HG03342 (cell line): Measurements from ENCODE around the gene KIF26B.
"Not testable (repeated sequence)": the region's sequence is repeated elsewhere in the genome, so short reads cannot be mapped to it uniquely, and the experiment has no call there.

Experiments
- ATAC-seq: cut with Tn5 transposase; IDR thresholded peaks from one replicate; pipeline ENCODE4 v1.9.1; 2021; ENCODE audit warnings: mild to moderate bottlenecking, moderate library complexity; ENCODE audit not compliant: unreplicated experiment

Gene KIF26B

DNA sequence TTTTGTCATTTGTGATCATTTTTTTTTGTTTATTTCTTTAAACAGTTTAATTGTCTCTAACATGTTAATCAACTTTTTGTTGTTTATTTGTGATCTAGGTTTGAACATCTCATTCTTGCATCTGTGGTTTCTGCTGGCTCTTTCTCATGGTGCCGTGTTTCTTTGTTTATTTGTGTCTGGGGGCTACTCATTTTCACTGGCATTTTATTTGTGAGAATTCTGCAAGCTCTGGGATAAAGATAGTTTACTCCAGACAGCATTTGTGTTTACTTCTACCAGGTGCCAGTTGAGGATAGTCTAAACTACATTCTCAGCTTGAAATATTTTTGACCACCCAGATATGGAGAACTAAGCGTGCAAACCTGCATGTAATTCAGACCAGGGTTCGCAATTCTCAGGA is 508.6 kb downstream of the KIF26B start:
- ATAC-seq, result no peak

- ATAC-seq, result no peak
These were observed 509.1 kb downstream of the KIF26B start for GRCh38 chr1:245663841-245664240.

- ATAC-seq, result no peak
These were observed 511.6 kb downstream of the KIF26B start for GRCh38 chr1:245666412-245666811.

- no peak for ATAC-seq
These were observed 516.6 kb downstream of the KIF26B start for GRCh38 chr1:245671349-245671748.

GRCh38 chr1:245671966-245672767 is 517.4 kb downstream of the KIF26B start:
- ATAC-seq, result no peak

GRCh38 chr1:245672836-245673656 is 518.3 kb downstream of the KIF26B start:
- ATAC-seq, result not testable (repeated sequence)

GRCh38 chr1:245673881-245674414 is 519.2 kb downstream of the KIF26B start:
- ATAC-seq, result peak; percentile 83

- ATAC-seq, result no peak
These were observed 522.9 kb downstream of the KIF26B start for GRCh38 chr1:245677461-245678240.

DNA sequence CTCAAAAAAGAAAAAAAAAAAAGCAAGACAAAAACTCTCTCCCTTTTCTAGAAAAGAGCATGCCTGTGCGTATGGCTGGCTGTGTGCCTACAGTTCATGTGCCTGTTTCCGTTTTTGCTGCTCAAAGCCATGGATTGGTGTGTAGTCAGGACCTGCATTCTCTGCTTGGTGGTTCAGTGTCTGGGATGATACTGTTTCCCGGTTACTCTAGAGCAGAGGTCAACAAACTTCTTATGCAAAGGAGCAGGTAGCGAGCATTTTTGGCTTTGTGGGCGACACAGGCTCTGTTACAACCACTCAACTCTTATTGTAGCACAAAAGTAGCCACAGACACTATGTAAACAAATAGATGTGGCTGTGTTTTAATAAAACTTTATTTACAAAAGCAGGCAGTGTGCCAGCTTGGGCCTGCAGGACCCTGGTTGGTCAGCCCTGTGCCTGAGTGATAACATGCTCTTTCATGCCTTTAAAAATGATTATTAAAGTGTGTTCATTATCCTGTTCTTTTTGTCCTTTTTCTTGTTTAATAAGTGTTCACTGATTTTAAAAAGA is 524.2 kb downstream of the KIF26B start:
- ATAC-seq, result no peak

DNA sequence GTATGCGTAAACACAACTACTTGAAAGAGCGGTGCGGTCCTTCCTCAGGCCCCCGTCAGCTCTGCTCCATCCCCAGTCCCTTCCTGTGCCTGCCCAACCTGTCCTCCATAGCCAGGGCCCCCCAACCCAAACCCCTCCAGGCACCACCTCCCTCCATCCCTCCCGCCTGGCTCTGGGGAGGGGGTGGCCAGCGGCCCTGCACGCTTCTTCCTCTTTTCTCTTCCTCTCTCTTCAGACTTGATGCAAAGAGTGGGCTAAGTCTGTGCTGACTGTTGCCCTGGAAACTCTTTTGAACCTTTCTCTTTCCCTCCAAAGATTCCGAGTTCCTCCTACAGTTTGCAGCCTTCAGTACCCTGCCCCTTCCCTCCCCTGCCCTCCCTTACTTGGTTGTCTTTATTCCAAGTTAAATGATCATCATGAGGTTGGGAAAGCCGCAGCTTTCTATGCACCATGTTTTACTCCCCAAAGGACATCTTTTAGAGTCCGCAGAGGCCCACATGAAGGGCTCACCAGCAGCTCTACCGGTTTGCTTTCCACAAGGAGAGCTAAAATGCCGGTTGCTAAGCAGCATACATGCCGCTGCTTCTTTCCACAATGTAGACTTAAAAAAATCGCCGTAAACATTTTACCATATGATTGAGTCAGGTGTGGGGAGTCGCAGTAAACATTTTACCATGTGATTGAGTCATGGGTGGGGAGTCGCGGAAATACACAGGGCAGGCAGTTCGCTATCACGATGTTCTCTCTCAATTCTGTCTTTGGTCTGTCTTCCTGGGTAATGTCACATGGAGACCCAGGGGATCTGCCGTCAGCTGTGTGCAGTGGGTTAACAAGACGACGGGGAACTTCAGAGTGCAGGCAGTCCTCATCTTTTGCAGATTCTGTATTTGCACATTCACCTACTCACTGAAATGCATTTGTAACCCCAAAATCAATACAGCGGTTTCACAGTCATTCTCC is 525.3 kb downstream of the KIF26B start:
- ATAC-seq, result no peak

GRCh38 chr1:245682638-245683628 is 528.1 kb downstream of the KIF26B start:
- ATAC-seq, result no peak

- no peak for ATAC-seq
These were observed 528.9 kb downstream of the KIF26B start for GRCh38 chr1:245683676-245684075.

GRCh38 chr1:245684166-245684565 is 529.4 kb downstream of the KIF26B start:
- no peak for ATAC-seq

DNA sequence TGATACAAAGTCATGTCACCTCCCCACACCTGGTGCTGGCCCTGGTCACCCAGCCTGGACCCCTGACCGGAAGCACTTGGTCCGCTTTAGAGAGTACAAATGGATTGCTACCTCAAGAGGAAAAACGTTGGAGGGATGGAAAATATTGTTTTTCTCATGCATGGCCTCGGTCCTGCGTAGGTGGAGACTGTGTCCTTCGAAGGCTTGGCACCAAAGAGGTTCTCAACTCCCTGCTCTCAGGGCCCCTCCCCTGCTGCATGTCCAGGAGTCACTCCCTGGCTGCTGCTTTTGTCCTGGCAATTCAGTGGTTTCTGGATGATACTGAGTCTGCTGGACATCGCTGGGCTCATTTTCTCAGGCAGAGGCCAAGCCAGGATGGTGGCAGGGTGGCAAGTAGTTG is 529.8 kb downstream of the KIF26B start:
- no peak for ATAC-seq

GRCh38 chr1:245685111-245685810 is 530.5 kb downstream of the KIF26B start:
- no peak for ATAC-seq

- no peak for ATAC-seq
These were observed 531.2 kb downstream of the KIF26B start for GRCh38 chr1:245686006-245686405.

DNA sequence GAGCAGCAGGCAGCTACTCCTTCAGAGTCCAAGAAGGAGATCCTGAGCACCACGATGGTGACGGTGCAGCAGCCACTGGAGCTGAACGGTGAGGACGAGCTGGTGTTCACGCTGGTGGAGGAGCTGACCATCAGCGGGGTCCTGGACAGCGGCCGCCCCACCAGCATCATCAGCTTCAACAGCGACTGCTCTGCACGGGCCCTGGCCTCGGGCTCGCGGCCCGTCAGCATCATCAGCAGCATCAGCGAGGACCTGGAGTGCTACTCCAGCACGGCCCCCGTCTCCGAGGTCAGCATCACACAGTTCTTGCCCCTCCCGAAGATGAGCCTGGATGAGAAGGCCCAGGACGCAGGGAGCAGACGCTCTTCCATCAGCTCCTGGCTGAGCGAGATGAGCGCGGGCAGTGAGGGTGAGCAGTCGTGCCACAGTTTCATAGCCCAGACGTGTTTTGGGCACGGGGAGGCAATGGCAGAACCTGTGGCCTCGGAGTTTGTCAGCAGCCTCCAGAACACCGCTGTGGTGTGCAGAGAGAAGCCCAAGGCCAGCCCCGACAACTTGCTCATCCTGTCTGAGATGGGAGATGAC is 531.8 kb downstream of the KIF26B start:
- ATAC-seq, result no peak
